ENCODE data around the gene TRMT11. TPM values are rescaled to one million over a fixed set of nuclear protein-coding genes. Genes with fewer than 3 reads are reported as not detected.

Gene TRMT11
- total and polyA plus RNA-seq, 2 of the 8 experiments (the other 6 are each of a cell fraction or from before 2014, with no cell fraction given) = 19.7 to 32.4 TPM

- no peak overlapping the region for H2BK5ac ChIP-seq (ENCODE audit: low read depth, low read length)
- no peak overlapping the region for H4K91ac ChIP-seq (replicated peaks; ENCODE audit: insufficient read length, low read length)
- no peaks in the 10 kb centered on the region for H3K79me1 ChIP-seq (ENCODE audit: low read depth, low read length)
- no peak overlapping the region for H2BK15ac ChIP-seq (ENCODE audit: low read length)
- H3K9me3 ChIP-seq (ENCODE audit: insufficient read depth in 2 of 2, low read depth in 1 of 2, low read length in 1 of 2) = no peaks in the 10 kb centered on the region
- FAIRE-seq (no peak), DNase-seq (ENCODE audit: low read depth in 1 of 2, low spot score in 2 of 2) (no peak)
- H2BK120ac ChIP-seq (replicated peaks; ENCODE audit: low read depth, low read length) = no peak overlapping the region
- no peak overlapping the region for H2AK5ac ChIP-seq (ENCODE audit: low read depth, low read length)
- no peak overlapping the region for H3K4me3 ChIP-seq (ENCODE audit: extremely low read depth in 1 of 4, insufficient read depth in 2 of 4, low read depth in 3 of 4, low read length in 4 of 4)
- H4K8ac ChIP-seq (ENCODE audit: extremely low read depth, insufficient read depth, low read length) = no peak overlapping the region
- no peaks in the 10 kb centered on the region for H3K4me1 ChIP-seq (replicated peaks in 1 of 4; ENCODE audit: control insufficient read depth in 3 of 4, insufficient read depth in 4 of 4, low read length in 3 of 4)
- H3K56ac ChIP-seq (replicated peaks; ENCODE audit: insufficient read length, low read depth, low read length) = no peak overlapping the region
- no peak overlapping the region for H4K5ac ChIP-seq (ENCODE audit: insufficient read length, low read depth, low read length)
- H3K36me3 ChIP-seq (ENCODE audit: control insufficient read depth in 2 of 4, insufficient read depth in 4 of 4, low read length in 3 of 4) = no peaks in the 10 kb centered on the region
- ChIA-PET POLR2A (ENCODE audit: partially characterized antibody) (interaction anchor here (0.8 to 1.1 kb wide), 2 partner anchors 23 to 173 kb away, joined by 3 to 6 read pairs; partner anchors contain the start of gene TRMT11), CTCF (ENCODE audit: partially characterized antibody) (interaction anchor here (0.6 to 2.0 kb wide), 5 partner anchors 10 to 371 kb away, joined by 3 to 12 read pairs (median 3); no protein-coding TSS in a partner anchor)
- H2BK20ac ChIP-seq (ENCODE audit: low read length) = no peak overlapping the region
- no peak overlapping the region for H2AFZ ChIP-seq (ENCODE audit: low read length)
- TF ChIP-seq POLR2AphosphoS5 (IDR thresholded peaks at IDR 0.05; ENCODE audit: low read depth, low read length) = no peak
- H3K23me2 ChIP-seq (ENCODE audit: low read depth, low read length) = no peaks in the 10 kb centered on the region; the same call in 1 of the 2 replicates
- peaks cover 0 to 2% of the 10 kb centered on the region in 2 experiments for H4K20me1 ChIP-seq (replicated peaks in 1 of 2; ENCODE audit: control insufficient read depth in 1 of 2, insufficient read depth in 2 of 2, low read length in 2 of 2)
- no peak overlapping the region; a peak in 1 of 7 replicates for H3K9ac ChIP-seq (replicated peaks in 1 of 4; ENCODE audit: extremely low read depth in 1 of 4, low read depth in 3 of 4, low read length in 3 of 4)
- no peaks in the 10 kb centered on the region for H3K27me3 ChIP-seq (replicated peaks in 1 of 4; ENCODE audit: control insufficient read depth in 3 of 4, extremely low read depth in 1 of 4, insufficient read depth in 3 of 4, low read length in 3 of 4)
- 89% methylated on average over 8 of the region's 8 CpGs; no CpG with 5 or more reads in 1 of the 2 experiments for WGBS, 2 experiments (ENCODE audit: extremely low coverage in 1 of 2, insufficient coverage in 1 of 2, insufficient read length in 1 of 2, insufficient replicate concordance in 2 of 2, low coverage in 1 of 2, low lambda C conversion rate in 2 of 2, missing lambda C conversion rate in 1 of 2)
- no peak overlapping the region for H3K23ac ChIP-seq (ENCODE audit: insufficient read length)
- no peak overlapping the region for H3K4ac ChIP-seq (replicated peaks; ENCODE audit: insufficient read length, low read depth, low read length)
- no peak overlapping the region for H3K14ac ChIP-seq (ENCODE audit: insufficient read length)
- H3K79me2 ChIP-seq (ENCODE audit: control insufficient read depth in 1 of 2, insufficient read depth in 2 of 2, low read length in 2 of 2) = peaks cover 0 to 7% of the 10 kb centered on the region in 2 experiments; a peak in 1 of 4 replicates
- no peak overlapping the region for H2BK12ac ChIP-seq (ENCODE audit: low read depth, low read length)
- no peak overlapping the region for H3K18ac ChIP-seq (ENCODE audit: extremely low read depth, low read length)
- H3K27ac ChIP-seq (ENCODE audit: low read depth, low read length) = no peak overlapping the region
- H3K4me2 ChIP-seq (ENCODE audit: insufficient read depth in 1 of 2, low read depth in 2 of 2, low read length in 2 of 2) = no peak overlapping the region
Measured at GRCh38 chr6:125962900-125963497, 23.3 kb upstream of the TRMT11 start.
